Psoas muscle (tissue), 8 donors: ENCODE measurements around the gene NOC2L. TPM values are rescaled to one million over a fixed set of nuclear protein-coding genes. Genes with fewer than 3 reads are reported as not detected.

Experiments
- ATAC-seq, 4 donors: fragments of 200-7000 bp; cut with Tn5 transposase; one replicate each; pipeline ENCODE4 v1.9.1; 2020; ENCODE audit warnings: moderate library complexity in 3 of 4, mild to moderate bottlenecking in 2 of 4
- DNase-seq, 2 donors: peaks; one replicate each; pipeline ENCODE4 v3.0.0-alpha.2; 2020
- H3K27ac ChIP-seq: fragments of 200-600 bp; one replicate; pipeline ENCODE4 v1.8.0; 2022
- H3K27me3 ChIP-seq, 3 donors: fragments of 200-600 bp in 1 of 3; one replicate each; pipeline versions ENCODE4 v1.6.1 to v1.8.0; 2013 to 2022; ENCODE audit warnings: low read length in 2 of 3, mild to moderate bottlenecking in 2 of 3, moderate library complexity in 1 of 3; ENCODE audit not compliant: insufficient read depth in 3 of 3
- H3K36me3 ChIP-seq, 2 donors: fragments of 200-600 bp in 1 of 2; one replicate each; pipeline versions ENCODE4 v1.6.1 to v1.8.0; 2013 to 2022; ENCODE audit warnings: low read depth in 1 of 2, mild to moderate bottlenecking in 1 of 2, moderate library complexity in 1 of 2; ENCODE audit not compliant: insufficient read depth in 1 of 2
- H3K4me1 ChIP-seq: fragments of 200-600 bp; one replicate; pipeline ENCODE4 v1.8.0; 2022
- H3K4me3 ChIP-seq: fragments of 200-600 bp; one replicate; pipeline ENCODE4 v1.8.0; 2022; ENCODE audit warnings: mild to moderate bottlenecking
- H3K9me3 ChIP-seq: fragments of 200-600 bp; one replicate; pipeline ENCODE4 v1.8.0; 2022
- WGBS, 3 donors: extraction: QIAGEN DNeasy Blood & Tissue Kit; methylation state at CpG; one replicate each; pipeline versions ENCODE4 v1.1.6 to v1.1.7; 2013; 5-methylcytosine and 5-hydroxymethylcytosine counted together
- intact Hi-C, 2 donors: fragments of 100-400 bp; cut with DNase I; formaldehyde crosslinking; loops; one replicate each; pipeline versions ENCODE4 v1.11.0 to v1.14.2; 2022
- polyA plus RNA-seq, 3 donors: library from polyadenylated mRNA; stranded (reverse); fragments of 200-250 nt; gene quantifications; one replicate each; pipeline ENCODE4 v1.2.3, GENCODE V29; 2013
- total RNA-seq, 4 donors: library from RNA; stranded (reverse); fragmentation: NEBNext Ultra II Directional in 2 of 4; extraction: Animal tissue kit (Norgen Biotek cat#: 25700) in 2 of 4; gene quantifications; one replicate each; pipeline versions ENCODE4 v1.2.1 to v1.2.4, GENCODE V29; 2021 to 2023
- TF ChIP-seq, protein P1 (sequence below): fragments of 200-600 bp; IDR thresholded peaks from one replicate; pipeline ENCODE4 v1.8.0; 2022; ENCODE audit warnings: antibody characterized with exemption
- donor health status: healthy with polysubstance abuse.
- donor health status: DM: no; HTN: no; CAD: no; lungs with moderate emphysema.
- donor health status: Bipolar disorder and iron deficiency.
- donor health status: healthy.
- donor health status: DM: yes; HTN: yes; CAD: no.
- donor health status: DM: no; HTN: no; CAD: no.
- donor health status: DM: no; HTN: no; CAD: no.
- donor health status: DM: yes; HTN: yes; CAD: no.

NOC2L gene
- total and polyA plus RNA-seq, 7 donors: 61.4 to 106 (median 85.3) TPM

DNA sequence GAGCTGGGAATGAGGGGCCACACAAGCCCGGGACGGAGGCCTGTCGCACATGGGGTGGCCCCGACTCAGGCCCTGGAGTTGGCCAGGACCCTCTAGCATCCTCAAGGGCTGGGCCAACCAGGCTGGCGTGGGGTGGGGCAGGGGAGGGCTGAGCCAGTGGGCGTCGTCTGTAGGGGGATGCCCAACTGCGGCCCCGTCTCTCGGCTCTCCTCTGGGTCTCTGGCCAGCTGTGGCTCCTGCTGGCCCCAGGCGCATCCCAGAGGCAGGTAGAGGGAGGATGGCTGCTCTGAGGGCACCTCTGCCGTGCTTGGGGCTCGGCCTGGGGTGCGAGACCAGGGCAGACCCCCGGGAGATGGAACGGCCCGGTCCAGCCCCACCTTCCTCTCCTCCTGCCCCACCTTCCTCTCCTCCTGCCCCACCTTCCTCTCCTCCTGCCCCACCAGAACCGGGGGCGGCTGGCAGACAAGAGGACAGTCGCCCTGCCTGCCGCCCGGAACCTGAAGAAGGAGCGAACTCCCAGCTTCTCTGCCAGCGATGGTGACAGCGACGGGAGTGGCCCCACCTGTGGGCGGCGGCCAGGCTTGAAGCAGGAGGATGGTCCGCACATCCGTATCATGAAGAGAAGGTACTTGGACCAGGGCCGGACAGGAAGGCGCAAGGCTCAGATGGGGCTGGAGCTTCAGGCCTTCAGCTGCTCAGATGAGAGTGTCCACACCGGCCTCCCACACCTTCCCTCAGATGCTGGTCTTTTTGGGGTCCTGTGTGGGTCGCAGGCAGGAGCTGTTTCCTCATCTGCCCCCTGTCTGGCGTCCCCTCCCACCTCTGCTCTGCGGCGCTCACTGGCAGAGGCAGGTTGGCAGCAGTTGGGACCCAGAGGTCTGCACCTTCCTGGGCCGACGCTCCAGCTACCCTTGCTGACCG, 29.1 kb downstream of the NOC2L start:
- Histone ChIP-seq H3K27me3 (peaks cover 0 to 81% (median 23%) of the 10 kb centered on the region in 3 donors), H3K4me3 (no peak overlapping the region), H3K27ac (no peak overlapping the region), H3K4me1 (peaks cover under 1% of the 10 kb centered on the region), H3K9me3 (no peaks in the 10 kb centered on the region), H3K36me3 (no peaks in the 10 kb centered on the region)
- TF ChIP-seq, protein P1, sequence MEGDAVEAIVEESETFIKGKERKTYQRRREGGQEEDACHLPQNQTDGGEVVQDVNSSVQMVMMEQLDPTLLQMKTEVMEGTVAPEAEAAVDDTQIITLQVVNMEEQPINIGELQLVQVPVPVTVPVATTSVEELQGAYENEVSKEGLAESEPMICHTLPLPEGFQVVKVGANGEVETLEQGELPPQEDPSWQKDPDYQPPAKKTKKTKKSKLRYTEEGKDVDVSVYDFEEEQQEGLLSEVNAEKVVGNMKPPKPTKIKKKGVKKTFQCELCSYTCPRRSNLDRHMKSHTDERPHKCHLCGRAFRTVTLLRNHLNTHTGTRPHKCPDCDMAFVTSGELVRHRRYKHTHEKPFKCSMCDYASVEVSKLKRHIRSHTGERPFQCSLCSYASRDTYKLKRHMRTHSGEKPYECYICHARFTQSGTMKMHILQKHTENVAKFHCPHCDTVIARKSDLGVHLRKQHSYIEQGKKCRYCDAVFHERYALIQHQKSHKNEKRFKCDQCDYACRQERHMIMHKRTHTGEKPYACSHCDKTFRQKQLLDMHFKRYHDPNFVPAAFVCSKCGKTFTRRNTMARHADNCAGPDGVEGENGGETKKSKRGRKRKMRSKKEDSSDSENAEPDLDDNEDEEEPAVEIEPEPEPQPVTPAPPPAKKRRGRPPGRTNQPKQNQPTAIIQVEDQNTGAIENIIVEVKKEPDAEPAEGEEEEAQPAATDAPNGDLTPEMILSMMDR: no peak
- ATAC-seq: no peak
- DNase-seq: no peak
- intact Hi-C loops: no loop called here
- WGBS, 3 donors: 75 to 82% (median 76%) methylated on average over 30 to 40 of the region's 40 CpGs

DNA sequence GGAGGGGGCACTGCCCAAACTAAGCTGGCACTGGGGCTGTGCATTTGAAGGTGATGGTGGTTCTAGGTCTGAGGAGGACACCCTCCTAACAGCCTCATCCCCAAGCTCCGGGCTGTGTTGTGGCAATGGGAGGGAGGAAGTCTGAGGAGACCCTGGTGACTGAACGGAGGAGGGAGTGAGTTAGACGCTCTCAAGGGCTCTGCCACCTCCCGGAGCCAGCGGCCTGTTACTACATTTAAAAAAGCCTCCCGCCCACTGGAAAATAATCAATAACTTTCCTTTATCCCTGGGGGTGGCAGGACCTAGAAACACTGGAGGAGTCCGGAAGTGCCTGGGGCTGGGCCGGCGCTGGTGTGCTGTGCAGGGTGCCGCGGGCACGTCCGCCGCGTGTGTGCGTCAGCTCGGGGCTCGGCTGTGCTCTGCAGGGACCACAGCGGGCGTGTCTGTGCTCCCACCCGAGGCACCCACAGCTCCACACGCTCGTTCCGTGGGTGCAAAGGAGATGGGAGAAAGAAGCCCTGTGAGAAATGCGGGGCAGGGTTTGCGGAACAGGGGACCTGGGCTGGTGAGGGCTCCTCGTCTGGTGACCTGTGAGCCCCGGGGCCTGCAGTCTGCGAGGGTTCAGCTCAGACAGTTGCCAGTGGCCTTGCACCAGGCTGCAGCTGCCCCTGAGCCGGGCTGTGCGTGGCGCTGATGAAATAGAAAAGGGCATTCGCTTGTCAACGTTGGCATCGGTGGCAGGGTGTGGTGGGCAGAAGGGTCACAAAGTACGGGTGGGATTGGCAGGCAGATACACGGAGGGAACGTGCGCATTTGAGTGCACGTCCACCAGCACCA, 30.0 kb downstream of the NOC2L start:
- H3K27ac ChIP-seq: no peak overlapping the region
- peaks cover 5% of the 10 kb centered on the region for H3K4me1 ChIP-seq
- ATAC-seq: no peak
- no peaks in the 10 kb centered on the region for H3K36me3 ChIP-seq
- H3K4me3 ChIP-seq: no peak overlapping the region
- intact Hi-C loops: no loop called here
- WGBS, 3 donors: 55 to 68% (median 57%) methylated on average over 40 of the region's 40 CpGs
- H3K27me3 ChIP-seq: peaks cover 0 to 89% (median 27%) of the 10 kb centered on the region in 3 donors
- TF ChIP-seq, protein P1: no peak
- no peaks in the 10 kb centered on the region for H3K9me3 ChIP-seq
- DNase-seq: no peak

DNA sequence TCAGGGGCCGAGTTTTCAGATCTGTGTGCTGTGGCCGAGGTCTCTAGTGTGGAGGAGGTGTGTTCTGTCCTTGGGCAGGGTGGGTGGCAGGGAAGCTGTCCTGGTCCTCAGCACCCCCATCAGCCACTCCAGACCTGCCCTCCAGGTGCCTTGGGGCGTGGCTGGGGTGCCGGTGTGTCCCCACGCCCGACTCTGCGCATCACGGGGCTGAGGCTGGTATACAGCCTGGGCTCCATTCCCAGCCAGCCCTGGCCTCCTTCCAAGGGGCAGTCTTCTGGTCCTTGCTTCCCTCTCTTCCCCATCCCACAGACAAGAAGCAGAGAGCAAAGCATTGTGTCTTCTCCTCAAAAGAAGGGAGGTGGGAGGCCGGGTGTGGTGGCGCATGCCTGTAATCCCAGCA, 31.3 kb downstream of the NOC2L start:
- H3K36me3 ChIP-seq: no peaks in the 10 kb centered on the region
- no peak for DNase-seq

DNA sequence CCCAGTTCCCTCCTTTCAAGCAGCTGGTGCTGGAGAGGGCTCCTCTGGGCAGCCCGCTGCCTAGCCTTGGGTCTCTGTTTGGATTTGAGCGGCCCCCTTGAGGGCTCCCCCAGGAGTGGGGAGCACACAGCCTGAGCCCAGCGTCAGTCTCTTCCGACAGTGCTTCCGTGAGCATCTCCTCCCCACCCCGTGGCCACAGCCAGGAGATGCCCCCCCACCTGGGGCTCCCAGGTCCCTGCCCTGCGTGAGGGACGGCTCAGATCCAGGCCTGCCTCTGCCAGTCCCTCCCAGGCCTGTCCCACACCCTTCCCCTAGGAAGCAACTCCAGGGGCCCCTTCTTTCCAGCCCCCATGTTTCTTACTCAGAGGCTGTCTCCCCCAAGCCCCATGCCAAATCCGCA, 31.8 kb downstream of the NOC2L start:
- WGBS, 3 donors: 29 to 48% (median 37%) methylated on average over 9 of the region's 9 CpGs
- Histone ChIP-seq H3K4me1 (peaks cover 11% of the 10 kb centered on the region), H3K36me3 (no peaks in the 10 kb centered on the region), H3K9me3 (no peaks in the 10 kb centered on the region), H3K4me3 (no peak overlapping the region), H3K27ac (no peak overlapping the region), H3K27me3 (peaks cover 0 to 81% (median 27%) of the 10 kb centered on the region in 3 donors)
- no peak for DNase-seq
- intact Hi-C loops: no loop called here
- no peak for ATAC-seq
- TF ChIP-seq, protein P1: no peak

More for the DNA sequence above, 31.3 kb downstream of the NOC2L start:
- H3K9me3 ChIP-seq: no peaks in the 10 kb centered on the region
- H3K4me1 ChIP-seq: peaks cover 11% of the 10 kb centered on the region
- intact Hi-C loops: no loop called here
- H3K27ac ChIP-seq: no peak overlapping the region
- ATAC-seq: no peak
- WGBS, 3 donors: 40 to 62% (median 42%) methylated on average over 10 of the region's 10 CpGs
- TF ChIP-seq, protein P1: no peak
- H3K27me3 ChIP-seq: peaks cover 0 to 86% (median 27%) of the 10 kb centered on the region in 3 donors
- no peak overlapping the region for H3K4me3 ChIP-seq
